Amniotic epithelial cell (primary cell): Measurements from ENCODE around the gene AKT3.
"Not testable (repeated sequence)": the region's sequence is repeated elsewhere in the genome, so short reads cannot be mapped to it uniquely, and the experiment has no call there.

Experiments
- DNase-seq: peaks from one replicate; pipeline ENCODE4 v3.0.0-alpha.2; 2010; ENCODE audit warnings: low read depth

Gene AKT3

DNA sequence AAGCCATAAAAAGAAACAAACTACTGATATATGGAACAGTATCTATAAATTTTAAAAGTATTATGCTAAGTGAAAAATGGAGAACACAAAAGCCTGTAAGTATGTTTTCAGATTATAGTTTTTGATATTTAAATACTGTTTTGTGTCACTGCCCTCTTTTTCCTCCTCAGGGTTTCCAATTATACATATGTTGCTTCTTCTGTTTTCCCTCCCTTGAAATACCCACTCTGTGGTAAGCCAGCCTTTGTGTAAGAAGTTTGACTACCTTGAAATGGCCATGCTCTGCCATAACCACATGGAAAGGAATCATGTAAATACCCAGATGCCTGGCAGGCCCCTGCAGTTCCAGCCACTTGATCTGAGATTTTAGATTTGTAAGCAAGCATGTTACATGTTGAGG, 248.3 kb downstream of the AKT3 start:
- no peak for DNase-seq

DNA sequence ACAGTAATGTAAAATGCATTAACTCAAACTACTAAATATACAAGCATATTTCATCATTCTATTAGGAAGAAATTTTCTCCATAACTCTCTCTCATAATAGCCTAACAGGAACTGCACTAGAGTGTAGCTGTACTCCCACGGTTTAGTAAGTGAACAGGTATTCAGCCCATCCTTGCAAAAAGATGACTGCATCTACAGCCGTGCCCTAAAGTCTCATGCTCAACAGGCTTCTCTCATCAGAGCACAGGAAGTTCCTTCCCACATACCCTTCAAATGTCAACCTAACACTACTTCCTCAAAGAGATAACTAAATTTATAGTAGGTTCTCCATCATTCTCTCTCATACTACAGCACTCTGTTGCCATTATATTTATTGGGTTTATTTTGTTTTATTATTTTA, 251.6 kb downstream of the AKT3 start:
- DNase-seq = peak; percentile 97

DNA sequence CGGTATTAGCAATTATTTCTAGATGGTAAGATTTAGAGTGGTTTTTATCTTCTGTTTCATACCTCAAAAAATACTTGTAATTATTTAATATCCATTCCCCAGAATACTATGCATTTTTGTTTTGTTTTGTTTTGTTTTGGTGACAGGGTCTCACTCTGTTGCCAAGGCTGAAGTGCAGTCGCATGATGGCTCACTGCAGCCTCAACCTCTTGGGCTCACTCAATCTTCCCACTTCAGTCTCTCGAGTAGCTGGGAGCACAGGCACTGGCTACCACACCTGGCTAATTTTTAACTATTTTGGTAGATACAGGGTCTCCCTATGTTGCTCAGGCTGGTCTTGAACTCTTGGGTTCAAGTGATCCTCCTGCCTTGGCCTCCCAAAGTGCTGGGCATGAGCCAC, 252.7 kb downstream of the AKT3 start:
- DNase-seq = no peak

DNA sequence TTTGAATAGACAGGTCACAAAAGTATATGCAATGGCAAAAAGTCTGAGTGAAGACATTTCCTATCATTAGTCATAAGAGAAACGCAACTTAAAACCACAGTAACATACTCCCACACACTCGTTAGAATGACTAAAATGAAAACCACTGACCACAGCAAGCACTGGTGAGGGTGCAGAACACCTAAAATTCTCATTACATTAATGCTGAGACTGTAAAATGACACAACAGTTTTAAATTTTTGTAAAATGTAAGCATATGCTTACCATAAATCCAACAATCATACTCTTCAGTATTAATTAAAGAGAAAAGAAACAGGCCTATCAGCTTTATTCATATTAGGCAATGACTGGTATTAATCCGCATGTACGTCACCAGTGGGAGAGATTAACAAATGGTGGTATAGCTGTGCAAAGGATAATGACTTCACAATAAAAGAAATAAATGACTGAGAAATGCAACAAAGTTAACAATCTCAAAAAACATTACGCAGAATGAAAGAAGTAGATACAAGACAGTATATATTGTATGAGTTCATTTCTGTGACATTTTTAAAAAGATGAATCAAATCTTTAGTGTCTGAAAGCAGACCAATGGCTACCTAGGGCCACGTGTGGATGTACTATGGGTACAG, 253.5 kb downstream of the AKT3 start:
- DNase-seq = peak; percentile 98

DNA sequence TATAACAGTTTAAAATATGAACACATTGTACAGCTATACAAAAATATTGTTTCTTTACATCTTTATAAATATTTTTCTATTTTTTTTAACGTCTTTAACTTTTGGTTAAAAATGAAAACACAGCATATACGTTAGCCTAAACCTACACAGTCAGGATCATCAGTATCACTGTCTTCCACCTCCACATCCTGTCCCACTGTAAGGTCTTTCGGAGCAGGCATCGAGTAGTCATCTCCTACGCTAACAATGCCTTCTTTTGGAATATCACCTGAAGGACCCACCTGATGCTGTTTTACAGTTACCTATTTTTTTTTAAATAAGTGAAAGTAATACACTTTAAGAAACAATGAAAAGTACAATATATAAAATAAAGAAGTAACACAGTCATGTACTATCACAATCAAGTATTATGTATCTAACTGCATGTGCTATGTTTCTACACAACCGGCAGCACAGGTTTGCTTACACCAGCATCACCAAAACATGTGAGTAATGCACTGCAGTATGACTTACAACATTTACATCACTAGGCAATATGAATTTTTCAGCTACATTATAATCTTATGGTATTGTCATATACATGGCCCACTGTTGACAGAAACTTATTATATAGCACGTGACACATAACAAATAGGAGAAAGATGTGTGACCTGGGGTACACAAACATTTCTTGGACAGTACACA, 254.4 kb downstream of the AKT3 start:
- peak; percentile 89 for DNase-seq

DNA sequence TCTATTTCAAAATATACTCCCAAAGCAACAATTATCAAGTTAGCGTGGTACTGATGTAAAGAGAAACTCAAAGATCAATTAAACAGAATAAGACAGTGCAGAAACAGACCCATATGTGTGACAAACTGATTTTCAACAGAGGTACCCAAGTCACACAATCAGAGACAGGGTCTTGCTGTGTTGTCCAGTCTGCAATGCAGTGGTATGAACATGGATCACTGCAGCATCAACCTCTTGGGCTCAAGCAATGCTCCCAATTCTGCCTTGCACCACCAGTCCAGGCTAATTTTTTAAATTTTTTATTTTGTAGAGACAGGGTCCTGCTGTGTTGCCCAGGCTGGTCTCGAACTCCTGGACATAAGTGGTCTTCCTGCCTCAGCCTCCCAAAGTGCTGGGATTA, 255.6 kb downstream of the AKT3 start:
- no peak for DNase-seq

DNA sequence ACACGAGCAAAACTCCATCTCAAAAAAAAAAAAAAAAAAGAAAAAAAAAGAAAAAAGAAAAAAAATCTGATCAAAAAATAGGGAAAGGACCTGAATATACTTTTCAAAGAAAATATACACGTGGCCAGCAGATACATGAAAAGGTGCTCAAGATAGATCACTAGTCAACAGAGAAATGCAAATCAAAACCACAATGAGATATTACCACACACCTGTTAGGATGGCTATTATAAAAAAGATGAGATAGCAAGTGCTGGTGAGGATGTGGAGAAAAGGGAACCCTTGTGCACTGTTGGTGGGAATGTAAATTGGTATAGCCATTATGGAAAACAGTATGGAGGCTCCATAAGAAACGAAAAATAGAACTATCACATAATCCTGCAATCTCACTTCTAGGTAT, 260.8 kb downstream of the AKT3 start:
- not testable (repeated sequence) for DNase-seq

DNA sequence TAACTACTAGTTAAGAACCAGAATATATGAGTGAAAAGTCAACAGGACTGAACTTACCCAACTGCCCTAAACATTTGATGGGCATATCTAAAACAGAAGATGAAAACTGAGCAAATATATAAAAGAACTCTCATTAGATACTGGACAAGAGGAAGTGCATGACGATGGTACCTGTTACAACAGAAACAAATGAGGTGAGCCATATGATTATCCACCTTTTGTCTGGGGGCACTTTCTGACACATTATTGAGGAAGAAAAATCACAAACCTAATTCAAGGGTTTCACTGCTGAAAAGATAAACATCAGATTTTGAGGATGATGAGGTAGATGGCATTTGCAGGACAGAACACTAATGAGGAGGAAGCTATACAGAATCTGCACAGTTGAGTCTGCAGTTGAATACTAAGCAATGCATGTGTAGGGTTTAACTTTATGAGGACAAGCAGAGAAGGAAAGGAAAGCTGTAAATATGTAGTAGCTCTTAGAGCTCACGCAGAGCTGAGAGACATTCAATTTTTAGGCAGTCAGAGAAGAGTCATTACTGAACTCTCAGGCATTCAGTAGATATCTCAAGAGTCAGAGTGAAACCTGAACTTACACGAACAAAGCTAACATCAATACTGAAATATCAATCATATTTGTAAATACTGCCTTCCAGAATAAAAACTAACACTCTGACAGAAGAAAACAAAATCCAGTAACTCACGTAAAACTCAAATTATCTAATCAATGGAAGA, 262.1 kb downstream of the AKT3 start:
- DNase-seq = no peak

DNA sequence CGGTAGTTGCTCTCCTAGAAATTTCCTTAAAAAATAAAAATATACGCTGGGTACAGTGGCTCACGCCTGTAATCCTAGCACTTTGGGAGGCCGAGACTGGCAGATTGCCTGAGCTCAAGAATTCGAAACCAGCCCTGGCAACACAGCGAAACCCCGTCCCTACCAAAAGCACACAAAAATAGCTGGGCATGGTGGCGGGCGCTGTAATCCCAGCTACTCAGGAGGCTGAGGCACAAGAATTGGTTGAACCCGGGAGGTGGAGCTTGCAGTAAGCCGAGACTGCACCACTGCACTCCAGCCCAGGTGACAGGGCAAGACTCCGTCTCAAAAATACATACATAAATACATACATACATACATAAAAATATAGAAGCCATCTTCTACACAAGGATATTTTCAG, 262.8 kb downstream of the AKT3 start:
- DNase-seq = no peak

DNA sequence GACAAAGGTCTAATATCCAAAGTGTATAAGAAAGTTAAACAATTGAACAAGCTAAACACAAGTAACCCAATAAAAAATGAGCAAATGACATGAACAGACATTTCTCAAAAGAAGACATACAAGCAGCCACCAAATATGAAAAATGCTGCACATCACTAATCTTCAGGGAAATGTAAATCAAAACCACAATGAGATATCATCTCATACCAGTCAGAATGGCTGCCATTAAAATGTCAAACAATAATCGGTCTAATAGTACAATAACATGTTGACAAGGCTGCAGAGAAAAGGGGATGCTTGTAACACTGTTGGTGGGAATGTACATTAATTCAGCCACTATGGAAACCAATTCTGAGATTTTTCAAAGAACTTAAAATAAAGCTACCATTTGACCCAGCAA, 264.1 kb downstream of the AKT3 start:
- DNase-seq = no peak

DNA sequence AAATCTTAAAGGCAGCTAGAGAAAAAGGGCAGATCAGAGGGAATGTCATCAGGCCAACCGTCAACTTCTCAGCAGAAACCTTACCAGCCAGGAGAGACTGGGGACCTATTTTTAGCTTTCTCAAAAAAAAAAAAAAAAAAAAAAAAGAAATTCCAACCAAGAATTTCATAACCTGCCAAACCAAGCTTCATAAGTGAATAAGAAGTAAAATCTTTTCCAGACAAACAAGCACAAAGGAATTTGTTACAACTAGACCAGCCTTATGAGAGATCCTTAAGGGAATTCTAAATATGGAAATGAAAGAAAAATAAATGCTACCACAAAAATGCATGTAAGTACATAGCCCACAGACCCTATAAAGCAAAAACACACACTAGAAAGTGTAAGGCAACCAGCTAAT, 267.7 kb downstream of the AKT3 start:
- DNase-seq = peak; percentile 62

DNA sequence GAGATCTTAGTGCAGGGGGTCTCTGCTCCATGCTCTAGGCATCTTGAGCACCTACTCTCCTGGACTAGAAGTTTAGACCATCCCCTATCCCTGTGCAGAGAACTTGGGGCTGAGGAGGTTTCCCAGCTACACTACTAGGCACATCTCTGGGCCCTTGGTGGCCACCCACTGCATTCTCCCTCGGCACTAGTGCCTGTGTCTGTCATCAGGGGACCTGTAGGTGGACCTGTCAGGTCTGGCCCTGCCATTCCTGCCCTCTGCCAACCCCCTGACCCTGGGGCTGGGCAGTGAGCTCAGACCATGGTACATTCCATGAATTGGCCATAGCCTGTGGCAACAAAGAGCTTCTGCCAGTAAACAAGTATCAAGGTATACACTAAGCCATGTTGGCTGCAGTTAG, 269.1 kb downstream of the AKT3 start:
- no peak for DNase-seq

DNA sequence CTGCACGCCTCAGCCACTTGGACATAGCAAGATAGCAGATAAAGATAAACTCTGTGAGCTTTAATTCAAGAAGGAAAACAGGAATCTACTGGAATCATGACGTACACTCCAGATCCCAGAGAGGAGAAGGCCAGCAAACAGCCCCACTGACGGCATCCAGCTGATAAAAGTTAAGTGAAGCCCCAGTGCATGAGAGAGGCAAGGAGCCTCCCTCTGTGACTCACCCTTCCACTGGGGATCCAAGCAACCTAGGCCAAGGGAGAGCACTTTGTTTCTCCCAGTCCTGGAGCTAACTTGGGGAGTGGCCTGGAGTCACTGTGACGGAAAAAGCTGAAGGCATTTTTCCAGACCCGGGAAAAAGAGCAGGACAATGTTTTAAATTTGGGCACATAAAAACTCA, 270.0 kb downstream of the AKT3 start:
- peak; percentile 76 for DNase-seq

DNA sequence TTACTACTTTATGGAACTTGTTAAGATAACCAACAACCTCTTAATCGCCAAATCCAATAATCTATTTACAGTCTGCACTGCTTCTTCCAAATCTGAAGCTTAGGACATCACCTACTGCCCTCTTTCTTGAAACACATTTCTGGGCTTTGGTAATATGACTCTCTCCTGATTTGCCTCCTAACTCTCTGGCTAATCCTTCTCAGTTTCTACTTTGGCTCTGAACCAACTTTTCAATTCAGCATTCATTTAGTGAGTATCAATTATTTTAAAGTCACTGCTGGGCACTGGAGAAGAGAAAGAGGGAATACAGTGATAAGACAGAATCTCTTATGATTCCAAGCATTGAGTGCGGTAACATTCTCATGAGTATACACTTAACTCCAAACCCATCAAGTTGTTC, 275.0 kb downstream of the AKT3 start:
- no peak for DNase-seq

DNA sequence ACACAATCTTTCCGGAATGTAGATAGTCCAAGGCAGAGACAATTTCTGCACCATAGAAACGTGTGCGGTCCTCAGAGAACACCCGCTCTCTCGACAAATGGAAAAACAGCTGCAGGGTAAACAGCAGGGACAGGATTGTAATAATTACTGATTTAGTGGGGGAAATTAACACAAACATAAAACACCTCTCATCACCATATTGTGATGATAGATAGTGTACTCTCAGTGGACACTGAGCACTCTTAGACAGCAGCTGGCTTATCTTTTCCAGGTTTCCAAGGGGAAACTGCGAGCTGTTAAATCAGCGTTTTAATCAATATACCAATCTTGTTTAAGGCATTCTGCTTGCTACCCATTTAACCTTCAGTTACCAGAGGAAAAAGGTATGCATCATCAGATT, 277.1 kb downstream of the AKT3 start:
- DNase-seq = no peak

DNA sequence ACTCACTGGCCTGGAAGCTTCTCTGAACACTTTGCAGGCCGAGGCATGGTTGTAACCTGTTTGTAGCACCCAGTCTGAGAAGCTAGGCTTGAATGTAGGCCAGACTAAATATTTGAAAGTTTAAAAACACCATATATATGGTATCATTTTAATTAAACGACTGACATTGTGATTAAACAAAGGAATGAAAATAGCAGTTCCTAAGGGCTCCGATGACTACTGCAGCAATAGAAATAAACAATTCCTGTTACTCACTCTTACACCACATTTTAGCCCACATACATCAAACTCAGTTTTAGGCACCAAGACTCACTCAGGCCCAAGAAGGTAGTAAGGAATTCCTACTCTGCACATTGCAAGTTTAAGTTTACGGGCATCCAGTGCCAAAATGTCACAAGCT, 281.2 kb downstream of the AKT3 start:
- DNase-seq = peak; percentile 35

DNA sequence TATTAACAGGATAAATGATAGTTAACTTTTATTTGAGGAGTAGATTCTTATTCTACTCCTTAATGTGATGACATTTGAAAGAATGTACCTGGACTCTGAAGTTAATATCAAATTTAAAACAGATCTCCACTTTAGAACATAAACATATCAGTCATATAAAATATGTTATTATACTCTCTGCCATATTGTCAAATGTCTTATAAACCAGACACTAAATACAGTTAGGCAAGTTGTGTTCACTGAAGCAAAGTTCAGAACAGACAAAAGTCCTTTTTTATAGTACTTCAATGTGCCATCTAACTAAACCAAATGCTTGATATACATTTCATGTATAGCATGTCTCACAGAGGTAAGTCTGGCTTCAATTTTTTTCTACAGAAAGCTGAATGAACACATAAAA, 285.2 kb downstream of the AKT3 start:
- DNase-seq = no peak

DNA sequence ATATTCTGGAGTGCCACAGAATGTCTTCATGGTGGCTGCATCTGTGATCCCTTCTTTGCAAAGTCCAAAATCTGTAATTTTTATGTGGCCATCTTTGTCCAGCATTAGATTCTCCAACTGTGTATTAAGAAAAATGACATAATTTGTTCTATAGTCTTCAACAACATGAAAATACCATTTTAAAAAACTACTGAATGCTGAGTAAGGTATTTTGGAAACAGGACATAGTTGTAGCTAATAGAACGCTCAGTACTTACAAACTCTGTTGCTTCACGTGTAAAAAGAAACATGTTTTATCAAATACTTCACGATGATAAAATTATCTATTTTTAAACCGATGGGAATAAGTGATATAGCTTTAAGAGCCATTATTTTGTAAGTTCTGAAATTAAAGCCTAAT, 286.3 kb downstream of the AKT3 start:
- DNase-seq = no peak

DNA sequence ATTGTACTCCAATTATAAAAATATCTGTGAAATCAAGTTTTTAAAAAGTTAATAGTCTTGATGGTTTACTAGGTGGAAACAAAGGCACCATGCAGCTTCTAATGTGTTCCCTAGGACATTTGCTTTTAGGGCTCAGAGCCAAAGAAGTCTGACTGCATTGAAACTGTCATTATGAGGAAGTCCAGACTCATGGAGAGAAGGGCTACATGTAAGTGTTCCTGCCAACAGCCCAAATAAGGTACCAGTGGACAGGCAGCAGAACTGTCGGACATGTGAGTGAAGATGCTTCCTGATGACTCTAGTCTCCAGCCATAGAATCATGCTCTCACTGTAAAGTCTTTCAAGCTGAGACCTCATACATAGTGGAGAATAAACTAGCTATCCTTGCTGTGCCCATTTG, 287.6 kb downstream of the AKT3 start:
- peak; percentile 12 for DNase-seq

DNA sequence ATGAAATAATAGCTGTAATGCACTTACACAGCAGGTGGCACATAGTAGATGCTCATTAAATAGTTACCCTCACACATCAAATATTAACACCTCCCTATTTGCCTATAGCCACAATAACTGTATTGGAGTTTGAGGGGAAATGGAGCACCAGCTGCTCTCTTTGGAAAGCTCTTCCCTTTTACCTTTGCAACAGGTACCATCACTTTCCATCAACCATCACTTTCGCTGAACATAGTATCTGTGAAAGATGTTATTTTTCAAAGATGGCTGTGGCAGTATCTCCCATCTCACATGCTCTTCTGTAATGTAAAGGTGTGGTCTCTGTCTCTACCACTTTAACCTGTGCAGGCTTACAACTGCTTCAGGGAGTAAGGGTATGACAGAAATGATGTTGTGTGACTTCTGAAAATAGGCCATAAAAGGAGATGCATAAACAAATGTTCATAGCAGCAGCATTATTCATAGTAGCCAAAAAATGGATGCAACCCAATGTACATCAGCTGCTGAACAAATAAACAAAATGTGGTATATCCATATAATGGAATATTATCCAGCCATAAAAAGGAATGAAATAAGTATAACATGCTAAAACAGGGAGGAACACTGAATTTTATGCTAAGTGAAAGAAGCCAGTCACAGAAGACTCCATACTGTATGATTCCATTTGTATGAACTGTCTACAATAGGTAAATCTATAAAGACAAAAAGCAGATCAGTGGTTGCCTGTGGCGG, 288.3 kb downstream of the AKT3 start:
- DNase-seq = no peak

DNA sequence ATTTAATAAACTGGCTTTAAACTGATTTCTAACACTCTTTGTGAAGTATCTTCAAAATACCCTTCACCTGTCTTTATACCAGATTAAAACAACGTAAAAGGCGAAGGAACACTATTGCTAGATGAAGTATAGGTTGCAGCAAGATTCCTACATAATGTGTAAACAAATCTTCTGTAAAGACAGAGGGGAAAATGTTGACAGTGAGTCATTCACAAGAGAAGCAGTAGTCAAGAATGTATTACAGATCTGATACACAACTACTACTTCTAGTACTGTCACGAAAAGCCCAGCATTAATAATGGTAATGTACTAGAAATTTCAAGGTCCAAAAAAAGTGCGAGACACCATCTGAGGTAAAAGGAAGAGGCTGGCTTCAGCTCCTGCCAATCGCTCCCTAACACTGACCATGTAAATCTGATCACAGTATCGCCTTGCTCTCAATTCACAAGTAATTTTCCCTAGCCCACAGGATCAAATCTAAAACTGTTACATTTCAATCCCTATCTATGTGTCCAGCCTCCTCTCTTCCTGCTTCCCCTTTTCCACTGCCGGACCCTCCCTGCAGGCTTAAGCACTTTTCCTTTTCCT, 290.4 kb downstream of the AKT3 start:
- peak; percentile 75 for DNase-seq

DNA sequence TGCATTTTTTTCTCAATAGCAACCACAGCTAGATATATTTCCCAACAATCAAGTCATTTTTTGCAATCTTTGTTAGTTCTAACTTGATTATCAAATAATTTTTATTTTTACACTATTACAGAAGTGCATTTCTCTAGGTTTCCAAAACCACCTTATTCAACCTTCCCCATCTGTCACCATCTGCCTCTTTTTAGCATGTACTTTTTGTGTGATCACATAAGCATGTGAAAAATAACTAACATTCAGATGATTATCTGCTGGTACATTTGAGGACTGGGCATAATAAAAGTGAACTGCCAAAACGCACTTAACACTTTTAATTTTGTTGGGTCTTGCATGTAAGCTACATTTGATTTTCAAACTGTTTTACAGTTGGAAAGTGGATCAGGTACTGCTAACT, 291.5 kb downstream of the AKT3 start:
- DNase-seq = no peak
